HS-27A (cell line): Measurements from ENCODE around the gene ITGB8.
"Not testable (repeated sequence)": the region's sequence is repeated elsewhere in the genome, so short reads cannot be mapped to it uniquely, and the experiment has no call there.

ENCODE experiments used
- DNase-seq: peaks from one replicate; pipeline ENCODE4 v3.0.0-alpha.2; 2012; ENCODE audit warnings: low read depth, missing footprints

ITGB8 gene

GRCh38 chr7:20381406-20382034 lies 50.8 kb downstream of the ITGB8 start:
- DNase-seq: no peak

- no peak for DNase-seq
These were observed 52.7 kb downstream of the ITGB8 start for GRCh38 chr7:20383351-20383750.

GRCh38 chr7:20385126-20385525 lies 54.4 kb downstream of the ITGB8 start:
- peak; percentile 76 for DNase-seq

- DNase-seq: no peak
These were observed 57.4 kb downstream of the ITGB8 start for GRCh38 chr7:20388084-20388483.

GRCh38 chr7:20389192-20389591 lies 58.5 kb downstream of the ITGB8 start:
- not testable (repeated sequence) for DNase-seq

- DNase-seq: no peak
These were observed 62.4 kb downstream of the ITGB8 start for GRCh38 chr7:20393021-20393610.

GRCh38 chr7:20393616-20394015 lies 62.9 kb downstream of the ITGB8 start:
- DNase-seq: no peak

GRCh38 chr7:20394284-20394683 lies 63.6 kb downstream of the ITGB8 start:
- no peak for DNase-seq

GRCh38 chr7:20395104-20395503 lies 64.4 kb downstream of the ITGB8 start:
- no peak for DNase-seq

- no peak for DNase-seq
These were observed 64.8 kb downstream of the ITGB8 start for GRCh38 chr7:20395511-20395910.

- DNase-seq: no peak
These were observed 68.8 kb downstream of the ITGB8 start for GRCh38 chr7:20399521-20399920.

GRCh38 chr7:20401861-20402746 lies 71.4 kb downstream of the ITGB8 start:
- no peak for DNase-seq

GRCh38 chr7:20402747-20403230 lies 72.1 kb downstream of the ITGB8 start:
- no peak for DNase-seq

- no peak for DNase-seq
These were observed 72.6 kb downstream of the ITGB8 start for GRCh38 chr7:20403331-20403730.

GRCh38 chr7:20404320-20404719 lies 73.6 kb downstream of the ITGB8 start:
- DNase-seq: no peak

- peak; percentile 51 for DNase-seq
These were observed 77.1 kb downstream of the ITGB8 start for GRCh38 chr7:20407585-20408466.

GRCh38 chr7:20408467-20408826 lies 77.7 kb downstream of the ITGB8 start:
- no peak for DNase-seq

- DNase-seq: no peak
These were observed 79.3 kb downstream of the ITGB8 start for GRCh38 chr7:20409961-20410360.

GRCh38 chr7:20411372-20411771 lies 80.7 kb downstream of the ITGB8 start:
- no peak for DNase-seq

GRCh38 chr7:20412032-20412431 lies 81.3 kb downstream of the ITGB8 start:
- DNase-seq: no peak

- DNase-seq: no peak
These were observed 86.6 kb downstream of the ITGB8 start for GRCh38 chr7:20417260-20417659.
